GM19468 (cell line): Measurements from ENCODE around the gene MYLK4.

ENCODE experiments used
- ATAC-seq: cut with Tn5 transposase; IDR thresholded peaks from one replicate; pipeline ENCODE4 v1.9.1; 2021; ENCODE audit warnings: mild to moderate bottlenecking, moderate library complexity, moderate number of reproducible peaks; ENCODE audit not compliant: unreplicated experiment; ENCODE audit errors: extremely low read depth

The MYLK4 gene

GRCh38 chr6:2758980-2759379 lies 8.3 kb upstream of the MYLK4 start:
- ATAC-seq: no peak

- ATAC-seq: no peak
Measured at GRCh38 chr6:2756687-2757224, 6.0 kb upstream of the MYLK4 start.

- no peak for ATAC-seq
Measured at GRCh38 chr6:2756241-2756640, 5.5 kb upstream of the MYLK4 start.

GRCh38 chr6:2755456-2755855 lies 4.7 kb upstream of the MYLK4 start:
- no peak for ATAC-seq

GRCh38 chr6:2754911-2755310 lies 4.2 kb upstream of the MYLK4 start:
- no peak for ATAC-seq

GRCh38 chr6:2754393-2754792 lies 3.7 kb upstream of the MYLK4 start:
- ATAC-seq: no peak

- no peak for ATAC-seq
Measured at GRCh38 chr6:2753743-2754142, 3.0 kb upstream of the MYLK4 start.

GRCh38 chr6:2753110-2753489 lies 2.4 kb upstream of the MYLK4 start:
- no peak for ATAC-seq

- no peak for ATAC-seq
Measured at GRCh38 chr6:2752477-2753109, 1.9 kb upstream of the MYLK4 start.

GRCh38 chr6:2751871-2752270 lies 1.1 kb upstream of the MYLK4 start:
- ATAC-seq: no peak

- ATAC-seq: no peak
Measured at GRCh38 chr6:2749969-2750600, 637 bp downstream of the MYLK4 start.

GRCh38 chr6:2748183-2748582 lies 2.5 kb downstream of the MYLK4 start:
- no peak for ATAC-seq

GRCh38 chr6:2746557-2747061 lies 4.1 kb downstream of the MYLK4 start:
- no peak for ATAC-seq

- no peak for ATAC-seq
Measured at GRCh38 chr6:2745246-2745645, 5.5 kb downstream of the MYLK4 start.

GRCh38 chr6:2744778-2745177 lies 5.9 kb downstream of the MYLK4 start:
- ATAC-seq: no peak

GRCh38 chr6:2744209-2744771 lies 6.4 kb downstream of the MYLK4 start:
- no peak for ATAC-seq

GRCh38 chr6:2743280-2744208 lies 7.2 kb downstream of the MYLK4 start:
- ATAC-seq: no peak

- ATAC-seq: no peak
Measured at GRCh38 chr6:2741756-2742155, 9.0 kb downstream of the MYLK4 start.

GRCh38 chr6:2740581-2740980 lies 10.1 kb downstream of the MYLK4 start:
- no peak for ATAC-seq

GRCh38 chr6:2739335-2739734 lies 11.4 kb downstream of the MYLK4 start:
- no peak for ATAC-seq
